NOMO-1 treated with DMSO at 0.1 percent for 48 hours (cell line): Measurements from ENCODE around the gene FAM131A.

Experiments
- DNase-seq: peaks from one replicate; lab custom pipeline; 2025; ENCODE audit not compliant: unreplicated experiment; lab: John Stamatoyannopoulos, UW

The FAM131A gene

GRCh38 chr3:184355261-184356040 is 18.1 kb downstream of the FAM131A start:
- DNase-seq, result no peak

GRCh38 chr3:184357248-184358123 is 20.1 kb downstream of the FAM131A start:
- DNase-seq, result no peak

GRCh38 chr3:184358124-184358767 is 20.8 kb downstream of the FAM131A start:
- DNase-seq, result no peak

GRCh38 chr3:184358921-184359350 is 21.5 kb downstream of the FAM131A start:
- no peak for DNase-seq

GRCh38 chr3:184359610-184360009 is 22.2 kb downstream of the FAM131A start:
- DNase-seq, result no peak

- no peak for DNase-seq
Measured at GRCh38 chr3:184360070-184360928, 22.9 kb downstream of the FAM131A start.

GRCh38 chr3:184360929-184361531 is 23.6 kb downstream of the FAM131A start:
- DNase-seq, result no peak

- peak; percentile 43 for DNase-seq
Measured at GRCh38 chr3:184361532-184361931, 24.1 kb downstream of the FAM131A start, which contains the start of the genes CLCN2 and POLR2H. Gene CLCN2 (minus strand): TSS chr3:184361605. CDS start chr3:184361479, 126 bp downstream. Gene POLR2H (plus strand): TSS chr3:184361710. CDS start chr3:184363493, 1,783 bp downstream.

- DNase-seq, result peak; percentile 38
Measured at GRCh38 chr3:184361932-184362667, 24.7 kb downstream of the FAM131A start.

- DNase-seq, result peak; percentile 100
Measured at GRCh38 chr3:184362668-184363546, 25.5 kb downstream of the FAM131A start.

- no peak for DNase-seq
Measured at GRCh38 chr3:184366619-184367289, 29.4 kb downstream of the FAM131A start.

GRCh38 chr3:184368116-184368515 is 30.7 kb downstream of the FAM131A start:
- no peak for DNase-seq

GRCh38 chr3:184368586-184369183 is 31.3 kb downstream of the FAM131A start:
- DNase-seq, result no peak

GRCh38 chr3:184371570-184372018 is 34.2 kb downstream of the FAM131A start:
- peak; percentile 89 for DNase-seq

GRCh38 chr3:184372296-184372821 is 35.0 kb downstream of the FAM131A start:
- DNase-seq, result no peak

GRCh38 chr3:184372911-184373310 is 35.5 kb downstream of the FAM131A start:
- DNase-seq, result no peak

GRCh38 chr3:184373422-184373821 is 36.0 kb downstream of the FAM131A start:
- DNase-seq, result no peak
